Transverse colon (tissue), 4 donors: Measurements from ENCODE around the gene PDE10A. TPM values are rescaled to one million over a fixed set of nuclear protein-coding genes. Genes with fewer than 3 reads are reported as not detected.
"Not testable (repeated sequence)": the region's sequence is repeated elsewhere in the genome, so short reads cannot be mapped to it uniquely, and the experiment has no call there.

Source experiments
- DNase-seq: peaks from one replicate; pipeline ENCODE4 v3.0.0-alpha.2; 2019
- H3K27ac ChIP-seq, 4 donors: fragments of 200-600 bp; sonication (generic); 2 replicates each; pipeline ENCODE4 v1.5.1; 2016 to 2018; ENCODE audit warnings: inconsistent platforms in 4 of 4
- H3K27me3 ChIP-seq: fragments of 200-600 bp; sonication (generic); 2 replicates; pipeline ENCODE4 v1.5.1; 2017; ENCODE audit warnings: inconsistent platforms
- H3K36me3 ChIP-seq, 4 donors: fragments of 200-600 bp; sonication (generic); 2 replicates each; pipeline ENCODE4 v1.5.1; 2017 to 2019; ENCODE audit warnings: inconsistent platforms in 4 of 4
- H3K4me1 ChIP-seq, 4 donors: fragments of 200-600 bp; sonication (generic); 2 replicates each; pipeline ENCODE4 v1.5.1; 2017 to 2020; ENCODE audit warnings: inconsistent platforms in 4 of 4
- H3K4me3 ChIP-seq, 4 donors: fragments of 200-600 bp; sonication (generic); 1 replicate in 1 of 4; 2 replicates in 3 of 4; pipeline versions ENCODE4 v1.5.1 to v1.6.1; 2017 to 2019; ENCODE audit warnings: inconsistent platforms in 4 of 4
- H3K9me3 ChIP-seq, 2 donors: fragments of 200-600 bp; sonication (generic); 2 replicates each; pipeline ENCODE4 v1.5.1; 2017 to 2019; ENCODE audit warnings: inconsistent platforms in 2 of 2
- EP300 ChIP-seq: sonication (generic); formaldehyde crosslinking; IDR thresholded peaks from one replicate; pipeline ENCODE4 v1.6.1; 2017; ENCODE audit warnings: antibody characterized with exemption, low read depth
- POLR2A ChIP-seq: fragments of 450-650 bp; IDR thresholded peaks from one replicate; pipeline ENCODE4 v1.6.1; 2016; ENCODE audit warnings: antibody characterized with exemption, mild to moderate bottlenecking, moderate library complexity
- POLR2AphosphoS5 ChIP-seq, 3 donors: sonication (generic); formaldehyde crosslinking; IDR thresholded peaks; one replicate each; pipeline ENCODE4 v1.6.1; 2016; ENCODE audit warnings: antibody characterized with exemption in 3 of 3
- WGBS, 2 donors: methylation state at CpG; one replicate each; pipeline ENCODE4 v1.1.5; 2018; ENCODE audit warnings: low coverage in 1 of 2; 5-methylcytosine and 5-hydroxymethylcytosine counted together
- in situ Hi-C, 4 donors: fragments of 200-750 bp; cut with MboI; loops; one replicate each; pipeline versions ENCODE4 v1.15.0 to v1.15.1; 2017; ENCODE audit warnings: low sequenced_read_pairs in 3 of 4, low pct_ligation_motif_present in 1 of 4, low pct_unique_long_range_greater_than_20kb in 1 of 4
- intact Hi-C: fragments of 100-400 bp; cut with DNase I; formaldehyde crosslinking; loops from one replicate; pipeline ENCODE4 v1.15.1; 2023; ENCODE audit warnings: low total_unique reads
- total RNA-seq, 4 donors: library from RNA; depleted of rRNA; stranded (reverse); fragments of >200 nt; gene quantifications; one replicate each; pipeline ENCODE4 v1.1.0, GENCODE V29; 2016
- TF ChIP-seq, protein P1 (sequence below), 5 experiments: fragments of 200-600 bp in 3 of 5; fragments of 450-650 bp in 2 of 5; sonication (generic) in 3 of 5; IDR thresholded peaks; 1 replicate in 2 of 5; 2 replicates in 3 of 5; pipeline ENCODE4 v1.5.1; 2016 to 2017; ENCODE audit warnings: antibody characterized with exemption in 5 of 5, inconsistent platforms in 3 of 5, mild to moderate bottlenecking in 2 of 5, moderate library complexity in 1 of 5

Gene PDE10A
- total RNA-seq, 4 donors from 2014 or later, result 1.4 to 15.3 (median 4.3) TPM

DNA sequence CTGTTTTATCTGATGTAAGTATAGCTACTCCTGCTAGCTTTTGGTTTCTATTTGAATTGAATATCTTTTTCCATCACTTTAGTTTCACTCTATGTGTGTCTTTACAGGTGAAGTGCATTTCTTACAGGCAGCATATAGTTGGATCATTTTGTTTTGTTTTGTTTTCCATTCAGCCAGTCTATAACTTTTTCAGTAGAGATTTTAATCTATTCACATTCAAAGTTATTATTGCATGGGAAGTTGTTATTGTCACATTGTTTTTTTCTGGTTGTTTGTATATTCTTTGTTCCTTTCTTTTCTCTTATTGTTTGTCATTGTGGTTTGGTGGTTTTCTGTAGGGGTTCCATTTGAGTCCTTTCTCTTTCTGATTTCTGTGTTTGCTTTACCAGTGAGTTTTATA, 151.2 kb downstream of the PDE10A start:
- H3K27me3 ChIP-seq, result no peaks in the 10 kb centered on the region
- intact Hi-C loops, result no loop called here

DNA sequence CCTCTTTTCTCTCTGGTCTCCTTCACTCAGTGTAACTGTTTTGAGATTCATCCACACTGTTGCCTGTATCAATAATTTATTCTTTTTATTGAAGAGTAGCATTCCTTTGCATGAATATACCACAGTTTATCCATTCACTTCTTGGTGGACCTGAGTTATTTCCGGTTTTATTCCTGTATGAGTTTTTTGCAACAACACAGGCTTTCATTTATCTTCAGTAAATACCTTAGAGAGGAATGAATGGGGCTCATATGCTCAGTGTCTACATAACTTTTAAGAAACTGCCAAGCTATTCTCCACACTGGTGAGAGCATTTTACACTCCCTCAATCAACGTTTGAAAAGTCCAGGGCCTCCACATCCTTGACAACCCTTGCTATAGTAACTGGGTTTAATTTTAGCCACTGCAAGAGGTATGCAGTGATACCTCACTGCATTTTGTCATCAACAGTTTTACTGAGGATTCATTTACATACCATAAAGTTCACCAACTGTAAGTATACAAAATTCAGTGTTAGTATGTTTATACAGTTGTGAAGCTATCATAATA, 154.6 kb downstream of the PDE10A start:
- Histone ChIP-seq H3K9me3 (no peaks in the 10 kb centered on the region), H3K4me3 (no peak overlapping the region), H3K27ac (no peak overlapping the region), H3K4me1 (no peaks in the 10 kb centered on the region), H3K36me3 (no peaks in the 10 kb centered on the region), H3K27me3 (no peaks in the 10 kb centered on the region)
- no peak for DNase-seq
- TF ChIP-seq, protein P1, sequence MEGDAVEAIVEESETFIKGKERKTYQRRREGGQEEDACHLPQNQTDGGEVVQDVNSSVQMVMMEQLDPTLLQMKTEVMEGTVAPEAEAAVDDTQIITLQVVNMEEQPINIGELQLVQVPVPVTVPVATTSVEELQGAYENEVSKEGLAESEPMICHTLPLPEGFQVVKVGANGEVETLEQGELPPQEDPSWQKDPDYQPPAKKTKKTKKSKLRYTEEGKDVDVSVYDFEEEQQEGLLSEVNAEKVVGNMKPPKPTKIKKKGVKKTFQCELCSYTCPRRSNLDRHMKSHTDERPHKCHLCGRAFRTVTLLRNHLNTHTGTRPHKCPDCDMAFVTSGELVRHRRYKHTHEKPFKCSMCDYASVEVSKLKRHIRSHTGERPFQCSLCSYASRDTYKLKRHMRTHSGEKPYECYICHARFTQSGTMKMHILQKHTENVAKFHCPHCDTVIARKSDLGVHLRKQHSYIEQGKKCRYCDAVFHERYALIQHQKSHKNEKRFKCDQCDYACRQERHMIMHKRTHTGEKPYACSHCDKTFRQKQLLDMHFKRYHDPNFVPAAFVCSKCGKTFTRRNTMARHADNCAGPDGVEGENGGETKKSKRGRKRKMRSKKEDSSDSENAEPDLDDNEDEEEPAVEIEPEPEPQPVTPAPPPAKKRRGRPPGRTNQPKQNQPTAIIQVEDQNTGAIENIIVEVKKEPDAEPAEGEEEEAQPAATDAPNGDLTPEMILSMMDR (IDR thresholded peaks at IDR 0.05), result no peak
- TF ChIP-seq POLR2A (no peak), EP300 (no peak), POLR2AphosphoS5 (IDR thresholded peaks at IDR 0.05) (no peak)
- WGBS, 2 donors, result 35 to 43% methylated on average over 2 of the region's 2 CpGs
- intact Hi-C loops (loop anchor here (2.0 kb wide), 1 partner anchor 46 kb away; no protein-coding TSS in a partner anchor), in situ Hi-C loops (no loop called here)

More for the DNA sequence above, 151.2 kb downstream of the PDE10A start:
- no peak overlapping the region for H3K4me3 ChIP-seq
- no peaks in the 10 kb centered on the region for H3K36me3 ChIP-seq
- H3K9me3 ChIP-seq, result no peaks in the 10 kb centered on the region
- in situ Hi-C loops, result no loop called here
- TF ChIP-seq POLR2AphosphoS5 (IDR thresholded peaks at IDR 0.05) (no peak), POLR2A (no peak), EP300 (no peak)
- TF ChIP-seq, protein P1 (IDR thresholded peaks at IDR 0.05), result no peak
- DNase-seq, result no peak
- H3K27ac ChIP-seq, result no peak overlapping the region
- H3K4me1 ChIP-seq, result no peaks in the 10 kb centered on the region

- Histone ChIP-seq H3K9me3 (no peaks in the 10 kb centered on the region), H3K27ac (no peak overlapping the region), H3K27me3 (no peaks in the 10 kb centered on the region), H3K4me3 (no peak overlapping the region), H3K4me1 (no peaks in the 10 kb centered on the region), H3K36me3 (no peaks in the 10 kb centered on the region)
- DNase-seq, result no peak
- intact Hi-C loops, result no loop called here
- in situ Hi-C loops, result no loop called here
- 73% methylated on average over 2 of the region's 2 CpGs; no CpG with 5 or more reads in 1 of the 2 donors for WGBS, 2 donors
- TF ChIP-seq EP300 (no peak), POLR2AphosphoS5 (IDR thresholded peaks at IDR 0.05) (no peak), POLR2A (no peak)
- TF ChIP-seq, protein P1 (IDR thresholded peaks at IDR 0.05), result no peak
Measured at GRCh38 chr6:165506657-165507056, 156.4 kb downstream of the PDE10A start.

GRCh38 chr6:165500214-165500907, 162.7 kb downstream of the PDE10A start:
- not testable (repeated sequence) for DNase-seq
- WGBS, 2 donors, result 58 to 63% methylated on average over 1 to 6 of the region's 6 CpGs

More at GRCh38 chr6:165500214-165500907, 162.7 kb downstream of the PDE10A start:
- H3K27me3 ChIP-seq, intact Hi-C loops, H3K9me3 ChIP-seq, H3K4me1 ChIP-seq, H3K36me3 ChIP-seq, H3K4me3 ChIP-seq, in situ Hi-C loops, H3K27ac ChIP-seq: not testable (repeated sequence)
